ENCODE measurements around the gene NF2. TPM values are rescaled to one million over a fixed set of nuclear protein-coding genes. Genes with fewer than 3 reads are reported as not detected.
A peak's percentile ranks its signal among the peaks of the same experiment; 100 is the strongest.

Gene NF2
- total RNA-seq, 1 experiment from 2014 or later = 40.5 TPM

- no peaks in the 10 kb centered on the region for H3K9me3 ChIP-seq (ENCODE audit: low read depth, low read length, poor library complexity, severe bottlenecking)
- H3K36me3 ChIP-seq (ENCODE audit: insufficient read depth, low read length, poor library complexity, severe bottlenecking) = no peaks in the 10 kb centered on the region
- H3K27ac ChIP-seq (ENCODE audit: low read depth, low read length, poor library complexity, severe bottlenecking) = no peak overlapping the region
- no peaks in the 10 kb centered on the region for H3K27me3 ChIP-seq (replicated peaks; ENCODE audit: insufficient read depth, low read depth, low read length, poor library complexity)
- no peak for TF ChIP-seq EZH2 (IDR thresholded peaks at IDR 0.05; ENCODE audit: borderline replicate concordance, low read depth, low read length, poor library complexity, severe bottlenecking)
- TF ChIP-seq CTCF (conservative IDR thresholded peaks at IDR 0.05; ENCODE audit: low read depth, low read length) = no peak
- no TSS peak for BruUV-seq (replicated peaks)
- ChIA-PET POLR2A (ENCODE audit: low non-redundant PET) (no interaction called here), CTCF (no interaction called here)
- intact Hi-C loops (cut with micrococcal nuclease; ENCODE audit: unreplicated experiment) = no loop called here
- DNase-seq (ENCODE audit: low spot score) = no peak
- peaks cover 7% of the 10 kb centered on the region for H3K4me1 ChIP-seq (ENCODE audit: insufficient read depth, low read length, poor library complexity, severe bottlenecking)
- H3K4me3 ChIP-seq (ENCODE audit: low read depth, low read length, poor library complexity, severe bottlenecking) = no peak overlapping the region
Measured at GRCh38 chr22:29606320-29606719, 2.9 kb downstream of the NF2 start.

DNA sequence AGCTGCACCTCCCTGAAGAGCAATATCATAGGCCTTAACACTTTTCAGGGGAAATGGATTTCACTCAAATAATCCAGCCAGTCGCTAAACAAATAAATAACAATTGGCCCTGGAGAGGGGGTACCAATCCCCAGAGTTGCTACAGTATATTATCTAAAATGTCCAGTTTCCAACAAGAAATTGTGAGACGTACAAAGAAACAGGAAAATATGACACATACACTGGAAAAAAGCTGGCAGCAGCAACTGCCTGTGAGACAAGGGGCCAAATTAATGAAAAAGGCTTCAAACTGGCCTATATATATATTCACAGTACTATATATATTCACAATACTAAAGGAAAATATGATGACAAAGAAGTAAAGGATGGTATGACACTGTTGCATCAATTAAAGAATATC, 4.0 kb downstream of the NF2 start:
- TF ChIP-seq CTCF (conservative IDR thresholded peaks at IDR 0.05; ENCODE audit: low read depth, low read length) = no peak
- no peak for TF ChIP-seq EZH2 (IDR thresholded peaks at IDR 0.05; ENCODE audit: borderline replicate concordance, low read depth, low read length, poor library complexity, severe bottlenecking)
- ChIA-PET CTCF (no interaction called here), POLR2A (ENCODE audit: low non-redundant PET) (interaction anchor here (0.6 kb wide), 1 partner anchor 401 kb away, joined by 3 read pairs; no protein-coding TSS in a partner anchor)
- no peaks in the 10 kb centered on the region for H3K9me3 ChIP-seq (ENCODE audit: low read depth, low read length, poor library complexity, severe bottlenecking)
- intact Hi-C loops (cut with micrococcal nuclease; ENCODE audit: unreplicated experiment) = no loop called here
- DNase-seq (ENCODE audit: low spot score) = no peak
- no peaks in the 10 kb centered on the region for H3K27me3 ChIP-seq (replicated peaks; ENCODE audit: insufficient read depth, low read depth, low read length, poor library complexity)
- H3K4me1 ChIP-seq (ENCODE audit: insufficient read depth, low read length, poor library complexity, severe bottlenecking) = peaks cover 7% of the 10 kb centered on the region
- no peaks in the 10 kb centered on the region for H3K36me3 ChIP-seq (ENCODE audit: insufficient read depth, low read length, poor library complexity, severe bottlenecking)
- H3K4me3 ChIP-seq (ENCODE audit: low read depth, low read length, poor library complexity, severe bottlenecking) = no peak overlapping the region
- H3K27ac ChIP-seq (ENCODE audit: low read depth, low read length, poor library complexity, severe bottlenecking) = no peak overlapping the region
- no TSS peak for BruUV-seq (replicated peaks)

DNA sequence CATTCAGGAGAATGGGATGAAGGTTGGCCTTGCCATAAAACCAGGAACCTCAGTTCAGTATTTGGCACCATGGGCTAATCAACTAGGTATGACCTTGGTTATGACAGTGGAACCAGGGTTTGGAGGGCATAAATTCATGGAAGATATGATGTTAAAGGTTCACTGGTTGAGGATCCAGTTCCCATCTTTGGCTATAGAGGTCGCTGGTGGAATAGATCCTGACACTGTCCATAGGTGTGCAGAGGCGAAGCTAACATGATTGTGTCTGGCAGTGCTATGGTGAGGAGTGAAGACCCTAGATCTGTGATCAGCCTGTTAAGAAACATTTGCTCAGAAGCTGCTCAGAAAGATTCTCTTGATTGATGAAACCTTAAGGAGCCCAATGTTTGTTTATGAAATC, 5.7 kb downstream of the NF2 start:
- no peak overlapping the region for H3K4me3 ChIP-seq (ENCODE audit: low read depth, low read length, poor library complexity, severe bottlenecking)
- ChIA-PET POLR2A (ENCODE audit: low non-redundant PET) (no interaction called here), CTCF (no interaction called here)
- H3K9me3 ChIP-seq (ENCODE audit: low read depth, low read length, poor library complexity, severe bottlenecking) = no peaks in the 10 kb centered on the region
- BruUV-seq (replicated peaks) = no TSS peak
- no peak overlapping the region for H3K27ac ChIP-seq (ENCODE audit: low read depth, low read length, poor library complexity, severe bottlenecking)
- TF ChIP-seq EZH2 (IDR thresholded peaks at IDR 0.05; ENCODE audit: borderline replicate concordance, low read depth, low read length, poor library complexity, severe bottlenecking) (no peak), CTCF (conservative IDR thresholded peaks at IDR 0.05; ENCODE audit: low read depth, low read length) (peak; percentile 51)
- no peak for DNase-seq (ENCODE audit: low spot score)
- H3K27me3 ChIP-seq (replicated peaks; ENCODE audit: insufficient read depth, low read depth, low read length, poor library complexity) = no peaks in the 10 kb centered on the region
- H3K4me1 ChIP-seq (ENCODE audit: insufficient read depth, low read length, poor library complexity, severe bottlenecking) = peaks cover 7% of the 10 kb centered on the region
- intact Hi-C loops (cut with micrococcal nuclease; ENCODE audit: unreplicated experiment) = no loop called here
- H3K36me3 ChIP-seq (ENCODE audit: insufficient read depth, low read length, poor library complexity, severe bottlenecking) = no peaks in the 10 kb centered on the region
